Measurements from ENCODE around the gene NFATC4. TPM values are rescaled to one million over a fixed set of nuclear protein-coding genes. Genes with fewer than 3 reads are reported as not detected.

The NFATC4 gene
- total RNA-seq, 5 donors from 2014 or later (not counting 1 experiment from before 2014, with no cell fraction given): 0.16 to 0.82 (median 0.39) TPM; not detected in 1

DNA sequence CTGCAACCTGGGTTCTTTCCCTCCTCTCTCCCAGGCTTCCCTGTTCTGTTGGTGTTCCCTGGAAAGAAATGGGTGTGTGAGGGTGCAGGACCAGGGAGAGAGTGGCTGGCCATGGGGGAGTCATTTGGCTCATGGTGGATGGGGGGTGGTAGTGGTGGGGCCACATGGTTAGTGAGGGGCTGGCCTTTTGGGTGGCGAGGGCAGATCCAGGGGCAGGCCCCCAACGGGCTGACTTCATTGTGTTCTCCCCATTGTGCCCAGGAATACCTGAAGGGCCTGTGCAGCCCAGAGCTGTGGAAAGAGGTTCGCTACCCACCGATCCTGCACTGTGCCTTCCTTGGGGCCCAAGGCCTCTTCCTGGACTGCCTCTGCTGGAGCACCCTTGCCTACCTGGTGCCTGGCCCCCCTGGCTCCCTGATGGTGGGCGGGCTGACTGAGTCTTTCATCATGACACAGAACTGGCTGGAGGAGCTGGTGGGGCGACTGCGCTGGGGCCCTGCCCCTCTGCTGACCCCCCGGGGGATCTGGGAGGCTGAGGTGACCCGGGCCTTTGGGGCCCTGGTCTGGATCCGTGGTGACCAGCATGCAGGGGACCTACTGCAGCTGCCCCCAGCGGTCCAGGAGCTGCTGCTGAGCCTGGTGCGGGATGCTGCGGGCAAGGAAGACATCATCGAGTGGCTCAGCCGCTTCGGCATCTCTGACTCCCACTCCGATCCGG lies 39.8 kb downstream of the NFATC4 start:
- H3K4me3 Mint-ChIP-seq: no peak overlapping the region
- H3K9me3 ChIP-seq: no peaks in the 10 kb centered on the region
- no peak overlapping the region for H3K27ac Mint-ChIP-seq
- peaks cover 0 to 46% of the 10 kb centered on the region in 2 experiments for H3K27me3 ChIP-seq (replicated peaks in 1 of 2; ENCODE audit: control insufficient read depth in 2 of 2, extremely low read depth in 1 of 2, insufficient read depth in 2 of 2, low read length in 1 of 2)
- H3K36me3 Mint-ChIP-seq: no peaks in the 10 kb centered on the region
- peaks cover 9 to 25% of the 10 kb centered on the region in 2 donors for H3K27me3 Mint-ChIP-seq
- ATAC-seq (replicated peaks in 1 of 4) (no peak), DNase-seq (no peak)
- WGBS (ENCODE audit: insufficient coverage): 85% methylated on average over 18 of the region's 18 CpGs
- POLR2A ChIA-PET: no interaction called here
- H3K4me1 ChIP-seq (ENCODE audit: control insufficient read depth in 1 of 2, extremely low read depth in 1 of 2, insufficient read depth in 2 of 2, low read length in 2 of 2): no peaks in the 10 kb centered on the region
- H3K27ac ChIP-seq (ENCODE audit: low read length): no peak overlapping the region
- H3K9me3 Mint-ChIP-seq: no peaks in the 10 kb centered on the region
- H3K36me3 ChIP-seq (ENCODE audit: control insufficient read depth in 2 of 2, extremely low read depth in 1 of 2, insufficient read depth in 1 of 2, low read length in 1 of 2): no peaks in the 10 kb centered on the region
- CTCF ChIA-PET: no interaction called here
- no peaks in the 10 kb centered on the region for H3K4me1 Mint-ChIP-seq
- H3K4me3 ChIP-seq (ENCODE audit: control insufficient read depth in 1 of 2, extremely low read depth in 1 of 2, low read length in 1 of 2): no peak overlapping the region

DNA sequence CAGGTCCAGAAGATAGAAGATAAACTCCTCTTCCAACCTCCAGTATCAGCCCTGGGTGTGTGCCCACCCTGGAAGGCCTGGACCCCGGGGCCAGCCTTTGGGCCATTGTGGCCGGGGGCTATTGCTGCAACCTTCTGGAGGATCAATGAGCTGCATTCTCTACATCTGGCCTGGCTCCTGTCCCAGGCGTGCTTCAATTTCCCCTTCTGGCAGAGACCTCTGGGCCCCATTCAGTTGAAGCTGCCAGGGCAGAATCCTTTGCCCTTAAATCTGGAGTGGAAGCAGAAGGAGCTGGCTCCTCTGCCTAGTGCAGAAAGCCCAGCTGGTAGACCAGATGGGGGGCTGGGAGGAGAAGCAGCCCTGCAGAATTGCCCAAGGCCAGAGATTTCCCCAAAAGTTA lies 40.8 kb downstream of the NFATC4 start:
- H3K4me3 Mint-ChIP-seq: no peak overlapping the region
- no peaks in the 10 kb centered on the region for H3K9me3 Mint-ChIP-seq
- peaks cover 3 to 19% of the 10 kb centered on the region in 2 donors for H3K27me3 Mint-ChIP-seq
- POLR2A ChIA-PET: no interaction called here
- H3K36me3 Mint-ChIP-seq: no peaks in the 10 kb centered on the region
- H3K36me3 ChIP-seq (ENCODE audit: control insufficient read depth in 2 of 2, extremely low read depth in 1 of 2, insufficient read depth in 1 of 2, low read length in 1 of 2): no peaks in the 10 kb centered on the region
- ATAC-seq (replicated peaks in 1 of 4): no peak
- no peaks in the 10 kb centered on the region for H3K4me1 Mint-ChIP-seq
- no peaks in the 10 kb centered on the region for H3K4me1 ChIP-seq (ENCODE audit: control insufficient read depth in 1 of 2, extremely low read depth in 1 of 2, insufficient read depth in 2 of 2, low read length in 2 of 2)
- H3K27me3 ChIP-seq (replicated peaks in 1 of 2; ENCODE audit: control insufficient read depth in 2 of 2, extremely low read depth in 1 of 2, insufficient read depth in 2 of 2, low read length in 1 of 2): peaks cover 0 to 46% of the 10 kb centered on the region in 2 experiments
- no peak overlapping the region for H3K27ac ChIP-seq (ENCODE audit: low read length)
- DNase-seq: no peak
- 69% methylated on average over 2 of the region's 3 CpGs for WGBS (ENCODE audit: insufficient coverage)
- no peak overlapping the region for H3K4me3 ChIP-seq (ENCODE audit: control insufficient read depth in 1 of 2, extremely low read depth in 1 of 2, low read length in 1 of 2)
- no peaks in the 10 kb centered on the region for H3K9me3 ChIP-seq
- CTCF ChIA-PET: interaction anchor here in 1 of 2 donors (1.2 kb wide), 1 partner anchor 23 kb away, joined by 3 read pairs; no protein-coding TSS in a partner anchor
- H3K27ac Mint-ChIP-seq: no peak overlapping the region

DNA sequence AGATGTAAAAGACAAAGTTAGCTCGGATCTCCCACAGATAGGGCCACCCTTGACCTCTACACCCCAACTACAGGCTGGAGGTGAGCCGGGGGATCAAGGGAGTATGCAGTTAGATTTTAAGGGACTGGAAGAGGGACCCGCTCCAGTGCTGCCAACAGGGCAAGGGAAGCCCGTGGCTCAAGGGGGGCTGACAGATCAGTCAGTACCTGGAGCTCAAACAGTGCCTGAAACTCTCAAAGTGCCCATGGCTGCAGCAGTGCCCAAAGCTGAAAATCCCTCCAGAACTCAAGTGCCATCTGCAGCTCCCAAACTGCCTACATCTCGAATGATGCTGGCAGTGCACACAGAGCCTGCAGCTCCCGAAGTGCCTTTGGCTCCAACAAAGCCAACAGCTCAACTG lies 41.2 kb downstream of the NFATC4 start:
- H3K4me1 Mint-ChIP-seq: no peaks in the 10 kb centered on the region
- H3K27ac ChIP-seq (ENCODE audit: low read length): no peak overlapping the region
- WGBS (ENCODE audit: insufficient coverage): 80% methylated on average over 5 of the region's 6 CpGs
- ChIA-PET POLR2A (interaction anchor here in 1 of 2 donors (0.6 kb wide), 1 partner anchor 42 kb away, joined by 3 read pairs; no protein-coding TSS in a partner anchor), CTCF (interaction anchor here (0.6 to 1.2 kb wide), 3 partner anchors 22 to 180 kb away, joined by 3 read pairs; no protein-coding TSS in a partner anchor)
- no peaks in the 10 kb centered on the region for H3K36me3 Mint-ChIP-seq
- DNase-seq: no peak
- ATAC-seq (replicated peaks in 1 of 4): no peak
- H3K9me3 ChIP-seq: no peaks in the 10 kb centered on the region
- no peaks in the 10 kb centered on the region for H3K4me1 ChIP-seq (ENCODE audit: control insufficient read depth in 1 of 2, extremely low read depth in 1 of 2, insufficient read depth in 2 of 2, low read length in 2 of 2)
- no peak overlapping the region for H3K4me3 Mint-ChIP-seq
- peaks cover 3 to 15% of the 10 kb centered on the region in 2 donors for H3K27me3 Mint-ChIP-seq
- H3K4me3 ChIP-seq (ENCODE audit: control insufficient read depth in 1 of 2, extremely low read depth in 1 of 2, low read length in 1 of 2): no peak overlapping the region
- H3K36me3 ChIP-seq (ENCODE audit: control insufficient read depth in 2 of 2, extremely low read depth in 1 of 2, insufficient read depth in 1 of 2, low read length in 1 of 2): no peaks in the 10 kb centered on the region
- no peaks in the 10 kb centered on the region for H3K9me3 Mint-ChIP-seq
- no peak overlapping the region for H3K27ac Mint-ChIP-seq
- peaks cover 0 to 46% of the 10 kb centered on the region in 2 experiments for H3K27me3 ChIP-seq (replicated peaks in 1 of 2; ENCODE audit: control insufficient read depth in 2 of 2, extremely low read depth in 1 of 2, insufficient read depth in 2 of 2, low read length in 1 of 2)

DNA sequence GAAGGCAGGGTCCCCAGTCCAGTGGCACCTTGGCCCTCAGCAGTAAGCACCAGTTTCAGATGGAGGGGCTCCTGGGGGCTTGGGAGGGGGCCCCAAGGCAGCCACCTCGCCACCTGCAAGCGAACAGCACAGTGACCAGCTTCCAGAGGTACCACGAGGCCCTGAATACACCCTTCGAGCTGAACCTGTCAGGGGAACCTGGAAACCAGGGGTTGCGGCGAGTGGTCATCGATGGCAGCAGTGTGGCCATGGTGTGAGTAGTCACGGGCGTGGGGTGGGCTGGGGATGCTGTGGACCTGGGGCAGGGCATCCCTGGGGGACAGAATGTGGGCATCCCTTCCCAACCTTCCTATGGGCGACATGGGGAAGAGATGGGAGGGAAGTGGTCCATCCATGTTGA lies 42.0 kb downstream of the NFATC4 start:
- Histone ChIP-seq H3K4me1 (ENCODE audit: control insufficient read depth in 1 of 2, extremely low read depth in 1 of 2, insufficient read depth in 2 of 2, low read length in 2 of 2) (no peaks in the 10 kb centered on the region), H3K27ac (ENCODE audit: low read length) (no peak overlapping the region), H3K9me3 (no peaks in the 10 kb centered on the region), H3K4me3 (ENCODE audit: control insufficient read depth in 1 of 2, extremely low read depth in 1 of 2, low read length in 1 of 2) (no peak overlapping the region), H3K27me3 (replicated peaks in 1 of 2; ENCODE audit: control insufficient read depth in 2 of 2, extremely low read depth in 1 of 2, insufficient read depth in 2 of 2, low read length in 1 of 2) (peaks cover 0 to 42% of the 10 kb centered on the region in 2 experiments), H3K36me3 (ENCODE audit: control insufficient read depth in 2 of 2, extremely low read depth in 1 of 2, insufficient read depth in 1 of 2, low read length in 1 of 2) (no peaks in the 10 kb centered on the region)
- H3K36me3 Mint-ChIP-seq: no peaks in the 10 kb centered on the region
- WGBS (ENCODE audit: insufficient coverage): 55% methylated on average over 6 of the region's 10 CpGs
- ATAC-seq (replicated peaks in 1 of 4) (no peak), DNase-seq (no peak)
- H3K27ac Mint-ChIP-seq: no peak overlapping the region
- H3K9me3 Mint-ChIP-seq: no peaks in the 10 kb centered on the region
- POLR2A ChIA-PET: interaction anchor here in 1 of 2 donors (0.6 kb wide), 1 partner anchor 41 kb away, joined by 3 read pairs; no protein-coding TSS in a partner anchor
- H3K4me1 Mint-ChIP-seq: no peaks in the 10 kb centered on the region
- CTCF ChIA-PET: interaction anchor here (0.6 to 1.5 kb wide), 3 partner anchors 27 to 181 kb away, joined by 3 read pairs; no protein-coding TSS in a partner anchor
- H3K27me3 Mint-ChIP-seq: peaks cover 3 to 12% of the 10 kb centered on the region in 2 donors
- H3K4me3 Mint-ChIP-seq: no peak overlapping the region

DNA sequence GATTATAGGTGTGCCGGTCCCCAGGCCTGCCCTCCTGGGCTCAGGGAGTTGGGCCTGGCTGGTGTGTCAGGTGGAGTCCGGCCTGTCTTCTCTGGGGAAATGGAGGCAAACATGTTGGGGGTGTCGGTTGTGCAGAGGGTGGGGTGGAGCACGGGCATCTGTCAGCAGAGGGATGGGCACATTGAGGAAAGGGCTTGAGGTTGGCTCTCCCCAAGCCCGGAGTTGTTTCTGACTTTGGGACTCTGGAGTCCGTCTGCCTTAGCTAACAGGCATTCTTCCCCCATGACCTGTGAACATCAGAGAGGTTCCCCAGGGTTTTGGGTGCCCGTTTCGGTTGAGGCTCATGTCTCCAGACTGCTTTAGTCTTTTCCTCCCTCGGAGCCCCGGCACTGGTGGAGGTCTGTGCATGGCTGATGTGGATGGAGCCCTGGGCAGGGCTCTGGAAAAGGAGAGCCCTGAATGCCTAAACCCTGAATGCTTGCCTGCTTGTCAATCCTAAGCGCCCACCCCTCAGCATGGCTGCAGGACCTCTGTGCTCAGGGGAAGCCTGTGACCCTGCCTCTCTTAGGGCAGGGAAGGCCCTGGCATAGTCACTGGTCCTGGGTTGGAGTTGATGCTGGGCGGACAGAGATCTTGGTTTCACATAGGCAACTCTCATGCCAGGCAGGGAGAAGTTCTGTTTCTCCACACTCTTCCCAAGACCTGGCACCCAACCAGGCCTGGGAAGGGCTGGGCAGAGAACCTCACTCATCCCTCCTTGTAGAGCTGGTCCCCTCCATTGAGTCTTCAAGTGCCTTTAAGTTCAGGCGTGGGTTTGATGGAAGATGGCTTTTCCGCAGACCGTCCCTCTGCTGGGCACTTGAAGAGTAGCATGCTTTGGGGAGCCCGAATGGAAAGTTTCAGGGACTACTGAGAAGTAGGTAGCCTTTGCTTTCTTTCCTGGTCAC lies 43.7 kb downstream of the NFATC4 start:
- no peaks in the 10 kb centered on the region for H3K36me3 ChIP-seq (ENCODE audit: control insufficient read depth in 2 of 2, extremely low read depth in 1 of 2, insufficient read depth in 1 of 2, low read length in 1 of 2)
- DNase-seq: peak in 11 of 35 experiments; percentile 16 to 59 (median 29)
- Mint-ChIP-seq H3K4me1 (no peaks in the 10 kb centered on the region), H3K4me3 (no peak overlapping the region), H3K9me3 (no peaks in the 10 kb centered on the region), H3K36me3 (no peaks in the 10 kb centered on the region), H3K27ac (no peak overlapping the region), H3K27me3 (peaks cover 0 to 2% of the 10 kb centered on the region in 2 donors)
- ATAC-seq (replicated peaks in 1 of 4): peak; percentile 47 to 67 (median 62)
- no peaks in the 10 kb centered on the region for H3K4me1 ChIP-seq (ENCODE audit: control insufficient read depth in 1 of 2, extremely low read depth in 1 of 2, insufficient read depth in 2 of 2, low read length in 2 of 2)
- no peak overlapping the region for H3K4me3 ChIP-seq (ENCODE audit: control insufficient read depth in 1 of 2, extremely low read depth in 1 of 2, low read length in 1 of 2)
- POLR2A ChIA-PET: no interaction called here
- H3K27ac ChIP-seq (ENCODE audit: low read length): no peak overlapping the region
- H3K27me3 ChIP-seq (replicated peaks in 1 of 2; ENCODE audit: control insufficient read depth in 2 of 2, extremely low read depth in 1 of 2, insufficient read depth in 2 of 2, low read length in 1 of 2): peaks cover 0 to 50% of the 10 kb centered on the region in 2 experiments
- CTCF ChIA-PET: interaction anchor here (0.7 to 1.5 kb wide), 4 partner anchors 13 to 78 kb away, joined by 3 to 4 read pairs (median 3); no protein-coding TSS in a partner anchor
- 66% methylated on average over 12 of the region's 16 CpGs for WGBS (ENCODE audit: insufficient coverage)
- no peaks in the 10 kb centered on the region for H3K9me3 ChIP-seq

DNA sequence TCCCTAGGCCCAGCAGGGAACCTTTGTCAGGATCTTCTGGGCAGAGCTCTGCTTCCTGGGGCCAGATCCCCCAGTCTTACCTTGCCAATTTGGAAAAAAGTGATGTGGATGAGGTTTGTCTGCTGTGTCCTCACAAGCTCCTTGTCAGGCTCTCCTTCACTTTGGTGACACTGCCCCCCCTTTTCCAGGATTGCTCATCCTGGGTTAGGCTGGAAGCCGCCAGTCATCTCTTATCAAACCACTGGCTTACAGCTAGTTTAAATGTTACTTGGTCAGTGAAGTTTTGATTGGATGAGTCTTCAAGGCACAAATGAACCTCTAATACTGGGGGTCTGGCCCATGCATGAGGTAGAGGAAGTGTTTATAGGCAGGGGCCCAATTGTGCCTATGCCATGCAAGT lies 46.1 kb downstream of the NFATC4 start:
- H3K27me3 Mint-ChIP-seq: peaks cover 2 to 6% of the 10 kb centered on the region in 2 donors
- H3K9me3 Mint-ChIP-seq: no peaks in the 10 kb centered on the region
- CTCF ChIA-PET: interaction anchor here (0.5 to 1.3 kb wide), 5 partner anchors 8 to 21 kb away, joined by 3 to 4 read pairs (median 3); no protein-coding TSS in a partner anchor
- no peak for ATAC-seq (replicated peaks in 1 of 4)
- DNase-seq: no peak
- no peaks in the 10 kb centered on the region for H3K4me1 ChIP-seq (ENCODE audit: control insufficient read depth in 1 of 2, extremely low read depth in 1 of 2, insufficient read depth in 2 of 2, low read length in 2 of 2)
- no peaks in the 10 kb centered on the region for H3K4me1 Mint-ChIP-seq
- no peak overlapping the region for H3K4me3 Mint-ChIP-seq
- H3K9me3 ChIP-seq: no peaks in the 10 kb centered on the region
- POLR2A ChIA-PET: no interaction called here
- no CpG with 5 or more reads among the region's 1 CpG for WGBS (ENCODE audit: insufficient coverage)
- H3K4me3 ChIP-seq (ENCODE audit: control insufficient read depth in 1 of 2, extremely low read depth in 1 of 2, low read length in 1 of 2): no peak overlapping the region
- no peak overlapping the region for H3K27ac ChIP-seq (ENCODE audit: low read length)
- H3K27ac Mint-ChIP-seq: no peak overlapping the region
- peaks cover 0 to 43% of the 10 kb centered on the region in 2 experiments for H3K27me3 ChIP-seq (replicated peaks in 1 of 2; ENCODE audit: control insufficient read depth in 2 of 2, extremely low read depth in 1 of 2, insufficient read depth in 2 of 2, low read length in 1 of 2)
- H3K36me3 Mint-ChIP-seq: no peaks in the 10 kb centered on the region
- H3K36me3 ChIP-seq (ENCODE audit: control insufficient read depth in 2 of 2, extremely low read depth in 1 of 2, insufficient read depth in 1 of 2, low read length in 1 of 2): no peaks in the 10 kb centered on the region
